Fibroblast of skin of left quadriceps (primary cell): ENCODE measurements around the gene SPATA13.

Experiments used
- DNase-seq, 2 experiments: peaks; one replicate each; pipeline ENCODE4 v3.0.0-alpha.2; 2013; ENCODE audit warnings: low read depth in 2 of 2

SPATA13 gene

DNA sequence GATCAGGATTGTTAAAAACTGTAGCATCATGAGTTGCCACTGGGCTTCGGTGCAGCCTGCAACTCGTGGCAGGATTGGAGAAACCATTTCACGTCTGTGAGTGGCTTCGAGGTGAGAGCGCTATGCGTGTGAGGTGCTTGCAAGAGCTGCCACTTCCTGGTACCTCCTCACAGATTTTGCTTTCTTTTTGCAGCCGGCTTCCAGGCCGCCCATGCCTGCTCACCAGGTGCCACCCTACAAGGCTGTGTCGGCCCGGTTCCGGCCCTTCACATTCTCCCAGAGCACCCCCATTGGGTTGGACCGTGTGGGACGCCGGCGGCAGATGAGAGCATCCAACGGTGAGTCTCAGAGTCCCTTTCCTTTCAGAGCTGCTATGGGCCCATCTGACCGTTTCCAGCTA is 91.0 kb downstream of the SPATA13 start:
- DNase-seq = no peak

- DNase-seq = no peak
Measured at GRCh38 chr13:24252136-24252535, 91.6 kb downstream of the SPATA13 start.

GRCh38 chr13:24253520-24254145 is 93.1 kb downstream of the SPATA13 start:
- no peak for DNase-seq

- no peak for DNase-seq
Measured at GRCh38 chr13:24254146-24254841, 93.8 kb downstream of the SPATA13 start.

DNA sequence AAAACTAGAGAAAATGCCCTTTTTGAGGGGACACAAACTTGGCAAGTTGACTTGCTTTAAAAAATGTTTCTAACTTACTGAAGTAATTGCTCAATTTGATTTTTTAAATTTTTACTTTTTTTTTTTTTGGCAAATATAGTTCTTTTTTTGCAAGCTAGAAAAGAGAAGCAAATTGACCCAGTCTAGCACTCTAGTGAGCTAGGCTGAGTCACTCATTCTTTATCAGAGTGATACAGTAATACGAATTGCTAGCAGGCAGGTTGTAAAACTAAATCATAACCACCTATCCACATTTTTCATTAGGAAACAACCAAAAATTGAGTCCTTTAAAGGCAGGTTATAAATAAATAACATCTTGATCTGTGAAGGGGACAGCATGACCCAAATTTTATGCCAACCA is 97.0 kb downstream of the SPATA13 start:
- DNase-seq = no peak

- DNase-seq = no peak
Measured at GRCh38 chr13:24261566-24261965, 101.0 kb downstream of the SPATA13 start.

GRCh38 chr13:24263632-24264031 is 103.1 kb downstream of the SPATA13 start:
- no peak for DNase-seq

- DNase-seq = no peak
Measured at GRCh38 chr13:24264976-24265375, 104.5 kb downstream of the SPATA13 start.

DNA sequence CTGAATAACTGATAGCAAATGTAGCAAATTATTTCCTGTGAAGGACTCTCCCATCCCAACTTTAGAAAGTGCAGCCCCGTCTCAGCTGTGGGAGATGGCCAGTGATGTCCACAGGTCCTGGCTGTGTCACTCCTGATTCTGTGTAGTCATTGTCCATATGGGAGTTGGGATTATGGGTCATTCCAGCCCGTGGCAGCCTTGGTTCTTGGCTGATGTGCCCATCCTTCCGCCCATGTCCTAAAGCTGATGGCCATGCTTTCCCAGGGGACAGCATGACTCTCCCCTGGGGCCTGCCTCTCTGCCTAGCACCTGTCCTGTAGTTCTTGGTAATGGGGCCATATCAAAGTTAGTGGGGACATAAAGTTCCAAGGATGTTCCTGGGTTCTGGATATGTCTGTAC is 104.9 kb downstream of the SPATA13 start:
- DNase-seq = no peak

- no peak for DNase-seq
Measured at GRCh38 chr13:24267274-24267673, 106.8 kb downstream of the SPATA13 start.

GRCh38 chr13:24267801-24268200 is 107.3 kb downstream of the SPATA13 start:
- DNase-seq = no peak

GRCh38 chr13:24269821-24270220 is 109.3 kb downstream of the SPATA13 start:
- DNase-seq = no peak

- no peak for DNase-seq
Measured at GRCh38 chr13:24270639-24271141, 110.2 kb downstream of the SPATA13 start.

- no peak for DNase-seq
Measured at GRCh38 chr13:24271231-24271600, 110.7 kb downstream of the SPATA13 start.

GRCh38 chr13:24271601-24272451 is 111.3 kb downstream of the SPATA13 start:
- peak; percentile 37 to 44 for DNase-seq

- DNase-seq = no peak
Measured at GRCh38 chr13:24272452-24273161, 112.1 kb downstream of the SPATA13 start.

- no peak for DNase-seq
Measured at GRCh38 chr13:24273926-24274325, 113.4 kb downstream of the SPATA13 start.

GRCh38 chr13:24274452-24275021 is 114.0 kb downstream of the SPATA13 start:
- no peak for DNase-seq

GRCh38 chr13:24275041-24275440 is 114.5 kb downstream of the SPATA13 start:
- DNase-seq = no peak

GRCh38 chr13:24276306-24276705 is 115.8 kb downstream of the SPATA13 start:
- no peak for DNase-seq

GRCh38 chr13:24276861-24277260 is 116.3 kb downstream of the SPATA13 start:
- no peak for DNase-seq

- DNase-seq = no peak
Measured at GRCh38 chr13:24277761-24278160, 117.2 kb downstream of the SPATA13 start.
